HG03025 (cell line): ENCODE results near the gene MORN1.
"Not testable (repeated sequence)": the region's sequence is repeated elsewhere in the genome, so short reads cannot be mapped to it uniquely, and the experiment has no call there.

Experiments used
- ATAC-seq: cut with Tn5 transposase; IDR thresholded peaks from one replicate; pipeline ENCODE4 v1.9.1; 2021; ENCODE audit warnings: mild to moderate bottlenecking, moderate library complexity; ENCODE audit not compliant: unreplicated experiment, low FRiP score

The MORN1 gene

GRCh38 chr1:2391041-2391930, at the start of gene MORN1, which contains the start of gene RER1:
Gene MORN1 (minus strand): TSS chr1:2391554. CDS start chr1:2391533, 21 bp downstream.
Gene RER1 (plus strand): TSS chr1:2391841. CDS start chr1:2395791, 3,950 bp downstream.
- peak; percentile 87 for ATAC-seq

GRCh38 chr1:2440346-2440745, 49.0 kb upstream of the MORN1 start:
- not testable (repeated sequence) for ATAC-seq

- ATAC-seq = no peak
Observed at GRCh38 chr1:2439369-2439768, 48.0 kb upstream of the MORN1 start.

- ATAC-seq = no peak
Observed at GRCh38 chr1:2438641-2439040, 47.3 kb upstream of the MORN1 start.

- no peak for ATAC-seq
Observed at GRCh38 chr1:2438038-2438437, 46.7 kb upstream of the MORN1 start.

GRCh38 chr1:2437617-2438016, 46.3 kb upstream of the MORN1 start:
- ATAC-seq = no peak

GRCh38 chr1:2436876-2437275, 45.5 kb upstream of the MORN1 start:
- no peak for ATAC-seq

- ATAC-seq = no peak
Observed at GRCh38 chr1:2435746-2436355, 44.5 kb upstream of the MORN1 start.

GRCh38 chr1:2435091-2435490, 43.7 kb upstream of the MORN1 start:
- no peak for ATAC-seq

- ATAC-seq = no peak
Observed at GRCh38 chr1:2433936-2434655, 42.7 kb upstream of the MORN1 start.

- ATAC-seq = no peak
Observed at GRCh38 chr1:2433196-2433595, 41.8 kb upstream of the MORN1 start.

GRCh38 chr1:2432441-2432844, 41.1 kb upstream of the MORN1 start:
- no peak for ATAC-seq

GRCh38 chr1:2431518-2431917, 40.2 kb upstream of the MORN1 start:
- no peak for ATAC-seq

GRCh38 chr1:2431103-2431502, 39.7 kb upstream of the MORN1 start:
- ATAC-seq = no peak

- no peak for ATAC-seq
Observed at GRCh38 chr1:2430592-2430973, 39.2 kb upstream of the MORN1 start.

- no peak for ATAC-seq
Observed at GRCh38 chr1:2429780-2430591, 38.6 kb upstream of the MORN1 start.

GRCh38 chr1:2428490-2428889, 37.1 kb upstream of the MORN1 start:
- no peak for ATAC-seq

GRCh38 chr1:2427976-2428375, 36.6 kb upstream of the MORN1 start:
- ATAC-seq = no peak

GRCh38 chr1:2427051-2427450, 35.7 kb upstream of the MORN1 start:
- no peak for ATAC-seq

GRCh38 chr1:2426540-2426939, 35.2 kb upstream of the MORN1 start:
- ATAC-seq = no peak
